ENCODE results near the gene LAMC1.

DNA sequence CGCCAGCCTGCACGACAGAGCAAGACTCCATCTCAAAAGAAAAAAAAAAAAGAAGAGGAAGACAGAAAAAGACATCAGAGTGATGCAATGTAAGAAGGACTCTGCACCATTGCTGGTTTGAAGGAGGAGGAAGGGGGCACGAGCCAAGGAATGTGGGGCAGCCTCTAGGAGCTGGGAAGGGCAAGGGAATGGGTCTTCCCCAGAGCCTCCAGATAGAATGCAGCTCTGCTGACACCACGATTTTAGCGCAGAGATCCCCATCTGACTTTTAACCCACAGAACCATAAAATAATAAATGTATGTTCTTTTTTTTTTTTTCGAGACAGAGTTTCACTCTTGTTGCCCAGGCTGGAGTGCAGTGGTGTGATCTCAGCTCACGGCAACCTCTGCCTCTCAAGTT is 129.0 kb downstream of the LAMC1 start:
- TF ChIP-seq, protein P1, sequence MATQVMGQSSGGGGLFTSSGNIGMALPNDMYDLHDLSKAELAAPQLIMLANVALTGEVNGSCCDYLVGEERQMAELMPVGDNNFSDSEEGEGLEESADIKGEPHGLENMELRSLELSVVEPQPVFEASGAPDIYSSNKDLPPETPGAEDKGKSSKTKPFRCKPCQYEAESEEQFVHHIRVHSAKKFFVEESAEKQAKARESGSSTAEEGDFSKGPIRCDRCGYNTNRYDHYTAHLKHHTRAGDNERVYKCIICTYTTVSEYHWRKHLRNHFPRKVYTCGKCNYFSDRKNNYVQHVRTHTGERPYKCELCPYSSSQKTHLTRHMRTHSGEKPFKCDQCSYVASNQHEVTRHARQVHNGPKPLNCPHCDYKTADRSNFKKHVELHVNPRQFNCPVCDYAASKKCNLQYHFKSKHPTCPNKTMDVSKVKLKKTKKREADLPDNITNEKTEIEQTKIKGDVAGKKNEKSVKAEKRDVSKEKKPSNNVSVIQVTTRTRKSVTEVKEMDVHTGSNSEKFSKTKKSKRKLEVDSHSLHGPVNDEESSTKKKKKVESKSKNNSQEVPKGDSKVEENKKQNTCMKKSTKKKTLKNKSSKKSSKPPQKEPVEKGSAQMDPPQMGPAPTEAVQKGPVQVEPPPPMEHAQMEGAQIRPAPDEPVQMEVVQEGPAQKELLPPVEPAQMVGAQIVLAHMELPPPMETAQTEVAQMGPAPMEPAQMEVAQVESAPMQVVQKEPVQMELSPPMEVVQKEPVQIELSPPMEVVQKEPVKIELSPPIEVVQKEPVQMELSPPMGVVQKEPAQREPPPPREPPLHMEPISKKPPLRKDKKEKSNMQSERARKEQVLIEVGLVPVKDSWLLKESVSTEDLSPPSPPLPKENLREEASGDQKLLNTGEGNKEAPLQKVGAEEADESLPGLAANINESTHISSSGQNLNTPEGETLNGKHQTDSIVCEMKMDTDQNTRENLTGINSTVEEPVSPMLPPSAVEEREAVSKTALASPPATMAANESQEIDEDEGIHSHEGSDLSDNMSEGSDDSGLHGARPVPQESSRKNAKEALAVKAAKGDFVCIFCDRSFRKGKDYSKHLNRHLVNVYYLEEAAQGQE (IDR thresholded peaks at IDR 0.05; ENCODE audit: insufficient read depth in 1 of 2, low read depth in 2 of 2, low read length in 1 of 2), result no peak
- TF ChIP-seq, protein P2, sequence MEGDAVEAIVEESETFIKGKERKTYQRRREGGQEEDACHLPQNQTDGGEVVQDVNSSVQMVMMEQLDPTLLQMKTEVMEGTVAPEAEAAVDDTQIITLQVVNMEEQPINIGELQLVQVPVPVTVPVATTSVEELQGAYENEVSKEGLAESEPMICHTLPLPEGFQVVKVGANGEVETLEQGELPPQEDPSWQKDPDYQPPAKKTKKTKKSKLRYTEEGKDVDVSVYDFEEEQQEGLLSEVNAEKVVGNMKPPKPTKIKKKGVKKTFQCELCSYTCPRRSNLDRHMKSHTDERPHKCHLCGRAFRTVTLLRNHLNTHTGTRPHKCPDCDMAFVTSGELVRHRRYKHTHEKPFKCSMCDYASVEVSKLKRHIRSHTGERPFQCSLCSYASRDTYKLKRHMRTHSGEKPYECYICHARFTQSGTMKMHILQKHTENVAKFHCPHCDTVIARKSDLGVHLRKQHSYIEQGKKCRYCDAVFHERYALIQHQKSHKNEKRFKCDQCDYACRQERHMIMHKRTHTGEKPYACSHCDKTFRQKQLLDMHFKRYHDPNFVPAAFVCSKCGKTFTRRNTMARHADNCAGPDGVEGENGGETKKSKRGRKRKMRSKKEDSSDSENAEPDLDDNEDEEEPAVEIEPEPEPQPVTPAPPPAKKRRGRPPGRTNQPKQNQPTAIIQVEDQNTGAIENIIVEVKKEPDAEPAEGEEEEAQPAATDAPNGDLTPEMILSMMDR (IDR thresholded peaks at IDR 0.05), result no peak

Data from Panc1 (cell line).